Panc1 (cell line): ENCODE measurements around the gene DOCK4.

Experiments used
- POLR2AphosphoS5 ChIP-seq: IDR thresholded peaks from 2 replicates; pipeline ENCODE4 v1.6.1; 2012; ENCODE audit warnings: mild to moderate bottlenecking, low read depth, low read length, moderate library complexity
- SIN3A ChIP-seq: IDR thresholded peaks from 2 replicates; pipeline ENCODE4 v1.6.1; 2012; ENCODE audit warnings: low read depth, mild to moderate bottlenecking, low read length, moderate library complexity, borderline replicate concordance; ENCODE audit not compliant: insufficient read depth
- TCF7L2 ChIP-seq: IDR thresholded peaks from 2 replicates; pipeline ENCODE4 v1.6.1; 2011; ENCODE audit warnings: mild to moderate bottlenecking, low read depth, low read length, inconsistent platforms
- TF ChIP-seq, protein P1 (sequence below): fragments of 450-650 bp; IDR thresholded peaks from 2 replicates; pipeline ENCODE4 v1.5.1; 2017; ENCODE audit warnings: mild to moderate bottlenecking
- TF ChIP-seq, protein P2 (sequence below), 2 experiments: IDR thresholded peaks; 2 replicates each; pipeline ENCODE4 v1.6.1; 2011 to 2012; ENCODE audit warnings: low read depth in 2 of 2, control low read depth in 1 of 2, low read length in 1 of 2, mild to moderate bottlenecking in 1 of 2, moderate library complexity in 1 of 2; ENCODE audit not compliant: insufficient read depth in 1 of 2

DNA sequence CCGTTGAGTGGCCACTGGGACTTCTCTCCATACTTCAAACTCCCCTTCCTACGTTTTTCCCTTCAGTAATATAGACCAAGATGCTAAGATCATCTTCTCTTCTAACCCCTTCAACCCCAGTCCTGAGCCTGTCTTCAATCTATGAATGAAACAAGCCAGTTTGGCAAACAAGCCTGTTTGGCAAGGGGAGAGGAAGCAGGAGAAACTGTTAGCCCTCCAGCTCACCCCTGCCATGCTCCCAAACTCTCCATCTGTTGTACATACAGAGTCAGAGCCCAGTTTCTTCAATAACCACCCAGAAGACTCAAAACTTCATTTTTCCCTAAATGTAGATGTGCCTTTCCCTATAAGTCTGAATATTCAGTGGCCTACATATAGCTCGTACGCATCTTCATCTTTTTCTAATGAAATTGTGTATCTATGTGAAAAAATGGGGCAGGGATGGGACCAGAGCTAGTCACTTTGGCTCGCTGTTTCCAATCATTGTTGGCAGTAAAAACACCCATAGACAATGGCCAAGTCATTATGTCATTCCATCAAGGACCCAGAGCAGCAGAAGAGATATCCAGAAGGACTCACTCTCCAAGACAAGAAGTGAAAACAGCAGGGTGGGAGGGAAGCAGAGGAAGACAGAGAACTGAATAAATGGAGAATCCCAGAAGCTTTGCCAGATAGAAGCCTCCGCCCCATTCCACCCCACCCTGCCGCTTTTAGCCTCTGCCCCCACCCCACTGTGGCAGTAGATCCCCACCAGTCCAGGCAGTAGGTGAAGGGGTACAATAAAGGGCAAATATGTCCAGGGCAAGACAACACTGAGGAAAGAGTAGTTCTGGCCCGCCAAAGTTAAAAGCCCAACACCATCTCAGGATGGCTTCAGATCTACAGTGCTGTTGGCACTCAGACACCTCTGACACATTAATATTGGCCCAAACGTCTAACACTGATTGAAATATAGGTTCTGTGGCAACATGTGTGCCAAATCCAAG lies 87.3 kb downstream of the DOCK4 start:
- TF ChIP-seq, protein P1, sequence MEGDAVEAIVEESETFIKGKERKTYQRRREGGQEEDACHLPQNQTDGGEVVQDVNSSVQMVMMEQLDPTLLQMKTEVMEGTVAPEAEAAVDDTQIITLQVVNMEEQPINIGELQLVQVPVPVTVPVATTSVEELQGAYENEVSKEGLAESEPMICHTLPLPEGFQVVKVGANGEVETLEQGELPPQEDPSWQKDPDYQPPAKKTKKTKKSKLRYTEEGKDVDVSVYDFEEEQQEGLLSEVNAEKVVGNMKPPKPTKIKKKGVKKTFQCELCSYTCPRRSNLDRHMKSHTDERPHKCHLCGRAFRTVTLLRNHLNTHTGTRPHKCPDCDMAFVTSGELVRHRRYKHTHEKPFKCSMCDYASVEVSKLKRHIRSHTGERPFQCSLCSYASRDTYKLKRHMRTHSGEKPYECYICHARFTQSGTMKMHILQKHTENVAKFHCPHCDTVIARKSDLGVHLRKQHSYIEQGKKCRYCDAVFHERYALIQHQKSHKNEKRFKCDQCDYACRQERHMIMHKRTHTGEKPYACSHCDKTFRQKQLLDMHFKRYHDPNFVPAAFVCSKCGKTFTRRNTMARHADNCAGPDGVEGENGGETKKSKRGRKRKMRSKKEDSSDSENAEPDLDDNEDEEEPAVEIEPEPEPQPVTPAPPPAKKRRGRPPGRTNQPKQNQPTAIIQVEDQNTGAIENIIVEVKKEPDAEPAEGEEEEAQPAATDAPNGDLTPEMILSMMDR: no peak
- TF ChIP-seq TCF7L2: no peak
- no peak for TF ChIP-seq POLR2AphosphoS5
- TF ChIP-seq SIN3A: no peak
- TF ChIP-seq, protein P2, sequence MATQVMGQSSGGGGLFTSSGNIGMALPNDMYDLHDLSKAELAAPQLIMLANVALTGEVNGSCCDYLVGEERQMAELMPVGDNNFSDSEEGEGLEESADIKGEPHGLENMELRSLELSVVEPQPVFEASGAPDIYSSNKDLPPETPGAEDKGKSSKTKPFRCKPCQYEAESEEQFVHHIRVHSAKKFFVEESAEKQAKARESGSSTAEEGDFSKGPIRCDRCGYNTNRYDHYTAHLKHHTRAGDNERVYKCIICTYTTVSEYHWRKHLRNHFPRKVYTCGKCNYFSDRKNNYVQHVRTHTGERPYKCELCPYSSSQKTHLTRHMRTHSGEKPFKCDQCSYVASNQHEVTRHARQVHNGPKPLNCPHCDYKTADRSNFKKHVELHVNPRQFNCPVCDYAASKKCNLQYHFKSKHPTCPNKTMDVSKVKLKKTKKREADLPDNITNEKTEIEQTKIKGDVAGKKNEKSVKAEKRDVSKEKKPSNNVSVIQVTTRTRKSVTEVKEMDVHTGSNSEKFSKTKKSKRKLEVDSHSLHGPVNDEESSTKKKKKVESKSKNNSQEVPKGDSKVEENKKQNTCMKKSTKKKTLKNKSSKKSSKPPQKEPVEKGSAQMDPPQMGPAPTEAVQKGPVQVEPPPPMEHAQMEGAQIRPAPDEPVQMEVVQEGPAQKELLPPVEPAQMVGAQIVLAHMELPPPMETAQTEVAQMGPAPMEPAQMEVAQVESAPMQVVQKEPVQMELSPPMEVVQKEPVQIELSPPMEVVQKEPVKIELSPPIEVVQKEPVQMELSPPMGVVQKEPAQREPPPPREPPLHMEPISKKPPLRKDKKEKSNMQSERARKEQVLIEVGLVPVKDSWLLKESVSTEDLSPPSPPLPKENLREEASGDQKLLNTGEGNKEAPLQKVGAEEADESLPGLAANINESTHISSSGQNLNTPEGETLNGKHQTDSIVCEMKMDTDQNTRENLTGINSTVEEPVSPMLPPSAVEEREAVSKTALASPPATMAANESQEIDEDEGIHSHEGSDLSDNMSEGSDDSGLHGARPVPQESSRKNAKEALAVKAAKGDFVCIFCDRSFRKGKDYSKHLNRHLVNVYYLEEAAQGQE (IDR thresholded peaks at IDR 0.05; ENCODE audit: insufficient read depth in 1 of 2, low read depth in 2 of 2, low read length in 1 of 2): no peak
